GM12878 (cell line): Measurements from ENCODE around the gene CTIF. TPM values are rescaled to one million over a fixed set of nuclear protein-coding genes. Genes with fewer than 3 reads are reported as not detected.

Experiments used
- ATAC-seq: fragments of 200-7000 bp; cut with Tn5 transposase; 3 replicates; pipeline ENCODE4 v1.9.1; 2020; ENCODE audit warnings: mild to moderate bottlenecking, moderate library complexity
- BruUV-seq: library from RNA; stranded (reverse); fragments of 400-500 nt; replicated peaks from 2 replicates; lab custom pipeline; 2021; lab: Mats Ljungman, UMichigan
- CTCF ChIA-PET: fragments of 300-600 bp; sonication (Branson Sonifier 250); formaldehyde crosslinking; extraction: SDS; loops from one replicate; lab custom pipeline; 2021; ENCODE audit warnings: inconsistent platforms; lab: Yijun Ruan, JAX
- POLR2A ChIA-PET: fragments of 350-600 bp; formaldehyde crosslinking; extraction: SDS; loops from one replicate; lab custom pipeline; 2021; ENCODE audit warnings: inconsistent platforms; lab: Charles Lee
- RAD21 ChIA-PET: fragments of 300-600 bp; sonication (Branson Sonifier 250); formaldehyde crosslinking; loops from one replicate; lab custom pipeline; 2023; ENCODE audit warnings: antibody characterized with exemption; ENCODE audit not compliant: unreplicated experiment; lab: Charles Lee
- SMC1A ChIA-PET: fragments of 300-600 bp; sonication (Branson Sonifier 250); formaldehyde crosslinking; loops from one replicate; lab custom pipeline; 2023; ENCODE audit not compliant: unreplicated experiment, uncharacterized antibody; lab: Charles Lee
- DNase-seq: peaks from one replicate; pipeline ENCODE4 v3.0.0-alpha.2; 2011; ENCODE audit warnings: low read depth, low spot score
- FAIRE-seq: peaks from 3 replicates; lab custom pipeline; 2011; peaks lifted over from hg19 to GRCh38; lab: Jason Lieb, UNC
- H2AFZ ChIP-seq: 2 replicates; pipeline ENCODE4 v1.6.0; 2011; ENCODE audit warnings: low read depth, low read length, control low read depth; ENCODE audit not compliant: control insufficient read depth
- H3K27ac ChIP-seq: 2 replicates; pipeline ENCODE4 v1.5.1; 2011; ENCODE audit warnings: control low read depth; ENCODE audit not compliant: control insufficient read depth, insufficient read depth
- H3K27me3 ChIP-seq, 2 experiments: replicated peaks in 1 of 2; 2 replicates each; pipeline versions ENCODE4 v1.6.0 to v1.6.1; 2011; ENCODE audit warnings: low read length in 1 of 2; ENCODE audit not compliant: control insufficient read depth in 2 of 2, insufficient read depth in 2 of 2
- H3K36me3 ChIP-seq, 2 experiments: 2 replicates each; pipeline ENCODE4 v1.5.1; 2011; ENCODE audit warnings: low read length in 1 of 2; ENCODE audit not compliant: control insufficient read depth in 2 of 2, insufficient read depth in 2 of 2
- H3K4me1 ChIP-seq: 2 replicates; pipeline ENCODE4 v1.6.1; 2011; ENCODE audit warnings: mild to moderate bottlenecking, low read length, moderate library complexity, mixed read lengths; ENCODE audit not compliant: control insufficient read depth, insufficient read depth
- H3K4me2 ChIP-seq: 2 replicates; pipeline ENCODE4 v1.6.0; 2011; ENCODE audit warnings: control low read depth; ENCODE audit not compliant: control insufficient read depth, insufficient read depth
- H3K4me3 ChIP-seq: fragments of 200-600 bp; sonication (generic); 2 replicates; pipeline ENCODE4 v1.5.1; 2016
- H3K79me2 ChIP-seq: 2 replicates; pipeline ENCODE4 v1.6.0; 2011; ENCODE audit warnings: low read length; ENCODE audit not compliant: control insufficient read depth, insufficient read depth
- H3K9ac ChIP-seq: 2 replicates; pipeline ENCODE4 v1.8.0; 2011; ENCODE audit warnings: low read length, control low read depth, mixed read lengths; ENCODE audit not compliant: control insufficient read depth, insufficient read depth
- H3K9me3 ChIP-seq: replicated peaks from 3 replicates; pipeline ENCODE4 v1.5.1; 2011; ENCODE audit warnings: mild to moderate bottlenecking, low read length; ENCODE audit not compliant: control insufficient read depth, insufficient read depth
- H4K20me1 ChIP-seq: 2 replicates; pipeline ENCODE4 v1.6.0; 2011; ENCODE audit not compliant: control insufficient read depth, insufficient read depth
- BCL11A ChIP-seq: IDR thresholded peaks from 2 replicates; pipeline ENCODE4 v1.6.1; 2011; ENCODE audit warnings: low read depth, low read length
- CREB1 ChIP-seq: IDR thresholded peaks from 2 replicates; pipeline ENCODE4 v1.6.1; 2012; ENCODE audit warnings: low read depth, mild to moderate bottlenecking, inconsistent platforms
- EZH2 ChIP-seq: IDR thresholded peaks from 2 replicates; pipeline ENCODE4 v1.6.1; 2012; ENCODE audit warnings: low read depth, mild to moderate bottlenecking, control low read depth, inconsistent platforms, low read length, borderline replicate concordance; ENCODE audit not compliant: control insufficient read depth
- FOXK2 ChIP-seq: fragments of 450-650 bp; IDR thresholded peaks from 2 replicates; pipeline ENCODE4 v1.6.1; 2017; ENCODE audit warnings: mild to moderate bottlenecking, moderate library complexity
- IKZF2 ChIP-seq, 2 experiments: fragments of 450-650 bp; IDR thresholded peaks; 2 replicates each; pipeline ENCODE4 v1.6.1; 2017; ENCODE audit warnings: mild to moderate bottlenecking in 2 of 2, moderate library complexity in 2 of 2
- NFXL1 ChIP-seq: fragments of 450-650 bp; IDR thresholded peaks from 2 replicates; pipeline ENCODE4 v1.6.1; 2017; ENCODE audit warnings: antibody characterized with exemption, mild to moderate bottlenecking, borderline replicate concordance
- SMAD5 ChIP-seq: IDR thresholded peaks from 2 replicates; pipeline ENCODE4 v1.6.1; 2016; ENCODE audit warnings: antibody characterized with exemption, low read depth
- ZNF207 ChIP-seq: fragments of 450-650 bp; IDR thresholded peaks from 2 replicates; pipeline ENCODE4 v1.6.1; 2014; ENCODE audit warnings: antibody characterized with exemption, mild to moderate bottlenecking, borderline replicate concordance
- WGBS: methylation state at CpG from one replicate; pipeline ENCODE4 v1.1.6; 2016; ENCODE audit warnings: low lambda C conversion rate; ENCODE audit not compliant: insufficient replicate concordance, insufficient coverage; ENCODE audit errors: missing lambda C conversion rate; 5-methylcytosine and 5-hydroxymethylcytosine counted together
- in situ Hi-C: fragments of 300-500 bp; cut with MboI; formaldehyde crosslinking; loops from 9 replicates; pipeline ENCODE4 v1.14.3; 2018; ENCODE audit warnings: mixed read lengths
- intact Hi-C: fragments of 100-400 bp; cut with micrococcal nuclease; formaldehyde crosslinking; loops from one replicate; pipeline ENCODE4 v1.14.2; 2022; ENCODE audit not compliant: unreplicated experiment
- polyA plus RNA-seq, 11 experiments: library from polyadenylated mRNA; depleted of rRNA in 4 of 11; unstranded in 6 of 11; stranded (reverse) in 5 of 11; fragments of >200 nt; fragmentation: Nextera tagmentation in 4 of 11; fragmentation: Illumina TruSeq in 1 of 11; extraction: Ambion mirVana in 4 of 11; extraction: Trizol in 1 of 11; gene quantifications; 1 replicate in 1 of 11; 2 replicates in 10 of 11; pipeline versions ENCODE4 v1.2.1 to v1.2.3, GENCODE V29; 2011 to 2016; ENCODE audit warnings: inconsistent platforms in 2 of 11, missing spikeins in 2 of 11, low read depth in 1 of 11
- total RNA-seq, 4 experiments: library from RNA; depleted of rRNA in 3 of 4; stranded (reverse); fragments of >200 nt in 3 of 4; fragmentation: Illumina TruSeq in 1 of 4; extraction: Trizol in 1 of 4; gene quantifications; 2 replicates each; pipeline versions ENCODE4 v1.2.1 to v1.2.3, GENCODE V29; 2013 to 2021
- TF ChIP-seq, protein P1 (sequence below): IDR thresholded peaks from 2 replicates; pipeline ENCODE4 v1.6.1; 2011; ENCODE audit warnings: borderline replicate concordance, low read depth, mild to moderate bottlenecking, moderate library complexity, low read length; ENCODE audit not compliant: insufficient read depth, poor library complexity, severe bottlenecking
- TF ChIP-seq, protein P2 (sequence below): fragments of 450-650 bp; IDR thresholded peaks from 2 replicates; pipeline ENCODE4 v1.6.1; 2018; ENCODE audit warnings: borderline replicate concordance, mild to moderate bottlenecking; ENCODE audit not compliant: partially characterized antibody
- TF ChIP-seq, protein P3 (sequence below): IDR thresholded peaks from 2 replicates; pipeline ENCODE4 v1.6.1; 2011; ENCODE audit warnings: low read depth, low read length, improper control_type of control experiment, borderline replicate concordance
- TF ChIP-seq, protein P4 (sequence below): fragments of 450-650 bp; IDR thresholded peaks from 2 replicates; pipeline ENCODE4 v1.6.1; 2017; ENCODE audit warnings: borderline replicate concordance
- TF ChIP-seq, protein P5 (sequence below): fragments of 450-650 bp; IDR thresholded peaks from 2 replicates; pipeline ENCODE4 v1.6.1; 2017; ENCODE audit warnings: mild to moderate bottlenecking

The CTIF gene
- total and polyA plus RNA-seq, 10 of the 15 experiments (the other 5 are each of a cell fraction or from before 2014, with no cell fraction given): 0.06 to 11.6 (median 2.5) TPM

DNA sequence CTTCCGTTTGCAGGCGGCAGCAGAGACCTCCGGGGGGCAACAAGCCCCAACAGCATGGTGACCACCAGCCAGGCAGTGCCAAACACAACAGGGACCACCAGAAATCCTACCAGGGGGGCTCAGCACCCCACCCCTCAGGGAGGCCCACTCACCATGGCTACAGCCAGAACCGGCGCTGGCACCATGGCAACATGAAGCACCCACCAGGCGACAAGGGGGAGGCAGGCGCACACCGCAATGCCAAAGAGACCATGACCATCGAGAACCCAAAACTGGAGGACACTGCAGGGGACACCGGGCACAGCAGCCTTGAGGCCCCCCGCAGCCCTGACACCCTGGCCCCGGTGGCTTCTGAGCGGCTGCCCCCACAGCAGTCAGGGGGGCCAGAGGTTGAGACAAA lies 219.1 kb downstream of the CTIF start (continued):
- TF ChIP-seq, protein P1, sequence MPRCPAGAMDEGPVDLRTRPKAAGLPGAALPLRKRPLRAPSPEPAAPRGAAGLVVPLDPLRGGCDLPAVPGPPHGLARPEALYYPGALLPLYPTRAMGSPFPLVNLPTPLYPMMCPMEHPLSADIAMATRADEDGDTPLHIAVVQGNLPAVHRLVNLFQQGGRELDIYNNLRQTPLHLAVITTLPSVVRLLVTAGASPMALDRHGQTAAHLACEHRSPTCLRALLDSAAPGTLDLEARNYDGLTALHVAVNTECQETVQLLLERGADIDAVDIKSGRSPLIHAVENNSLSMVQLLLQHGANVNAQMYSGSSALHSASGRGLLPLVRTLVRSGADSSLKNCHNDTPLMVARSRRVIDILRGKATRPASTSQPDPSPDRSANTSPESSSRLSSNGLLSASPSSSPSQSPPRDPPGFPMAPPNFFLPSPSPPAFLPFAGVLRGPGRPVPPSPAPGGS: no peak
- TF ChIP-seq, protein P2, sequence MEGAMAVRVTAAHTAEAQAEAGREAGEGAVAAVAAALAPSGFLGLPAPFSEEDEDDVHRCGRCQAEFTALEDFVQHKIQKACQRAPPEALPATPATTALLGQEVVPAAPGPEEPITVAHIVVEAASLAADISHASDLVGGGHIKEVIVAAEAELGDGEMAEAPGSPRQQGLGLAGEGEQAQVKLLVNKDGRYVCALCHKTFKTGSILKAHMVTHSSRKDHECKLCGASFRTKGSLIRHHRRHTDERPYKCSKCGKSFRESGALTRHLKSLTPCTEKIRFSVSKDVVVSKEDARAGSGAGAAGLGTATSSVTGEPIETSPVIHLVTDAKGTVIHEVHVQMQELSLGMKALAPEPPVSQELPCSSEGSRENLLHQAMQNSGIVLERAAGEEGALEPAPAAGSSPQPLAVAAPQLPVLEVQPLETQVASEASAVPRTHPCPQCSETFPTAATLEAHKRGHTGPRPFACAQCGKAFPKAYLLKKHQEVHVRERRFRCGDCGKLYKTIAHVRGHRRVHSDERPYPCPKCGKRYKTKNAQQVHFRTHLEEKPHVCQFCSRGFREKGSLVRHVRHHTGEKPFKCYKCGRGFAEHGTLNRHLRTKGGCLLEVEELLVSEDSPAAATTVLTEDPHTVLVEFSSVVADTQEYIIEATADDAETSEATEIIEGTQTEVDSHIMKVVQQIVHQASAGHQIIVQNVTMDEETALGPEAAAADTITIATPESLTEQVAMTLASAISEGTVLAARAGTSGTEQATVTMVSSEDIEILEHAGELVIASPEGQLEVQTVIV: no peak
- TF ChIP-seq CREB1 (no peak), EZH2 (no peak)

DNA sequence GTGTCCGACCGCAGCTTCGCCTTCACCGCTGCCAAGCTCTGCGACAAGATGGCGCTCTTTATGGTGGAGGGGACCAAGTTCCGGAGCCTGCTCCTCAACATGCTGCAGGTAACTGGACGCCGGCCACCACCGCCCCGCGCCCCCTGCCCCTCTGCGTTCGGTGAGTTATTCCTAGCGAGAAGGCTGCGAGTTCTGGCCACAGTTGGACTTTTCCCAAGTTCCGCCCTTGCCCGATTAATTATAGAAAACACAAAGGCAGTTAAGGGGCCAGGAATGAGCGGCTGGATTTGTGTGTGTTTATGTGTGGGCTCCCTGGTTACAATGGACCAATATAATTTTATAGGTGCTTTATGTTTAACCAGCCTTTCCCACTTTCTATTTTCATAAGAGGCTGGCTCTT lies 222.8 kb downstream of the CTIF start:
- Histone ChIP-seq H3K9me3 (no peaks in the 10 kb centered on the region; the same call in 2 of the 3 replicates), H3K9ac (no peak overlapping the region), H3K79me2 (no peaks in the 10 kb centered on the region), H3K36me3 (no peaks in the 10 kb centered on the region; a peak in 1 of 4 replicates), H3K4me2 (no peak overlapping the region), H3K27me3 (no peaks in the 10 kb centered on the region), H3K4me1 (peaks cover 11% of the 10 kb centered on the region), H4K20me1 (no peaks in the 10 kb centered on the region), H3K27ac (no peak overlapping the region), H2AFZ (no peak overlapping the region), H3K4me3 (no peak overlapping the region)
- in situ Hi-C loops (no loop called here), intact Hi-C loops (no loop called here)
- TF ChIP-seq IKZF2 (IDR thresholded peaks at IDR 0.05) (no peak), SMAD5 (no peak), NFXL1 (no peak), ZNF207 (no peak), FOXK2 (no peak), BCL11A (no peak)
- TF ChIP-seq, protein P3, sequence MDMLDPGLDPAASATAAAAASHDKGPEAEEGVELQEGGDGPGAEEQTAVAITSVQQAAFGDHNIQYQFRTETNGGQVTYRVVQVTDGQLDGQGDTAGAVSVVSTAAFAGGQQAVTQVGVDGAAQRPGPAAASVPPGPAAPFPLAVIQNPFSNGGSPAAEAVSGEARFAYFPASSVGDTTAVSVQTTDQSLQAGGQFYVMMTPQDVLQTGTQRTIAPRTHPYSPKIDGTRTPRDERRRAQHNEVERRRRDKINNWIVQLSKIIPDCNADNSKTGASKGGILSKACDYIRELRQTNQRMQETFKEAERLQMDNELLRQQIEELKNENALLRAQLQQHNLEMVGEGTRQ: no peak
- TF ChIP-seq, protein P4, sequence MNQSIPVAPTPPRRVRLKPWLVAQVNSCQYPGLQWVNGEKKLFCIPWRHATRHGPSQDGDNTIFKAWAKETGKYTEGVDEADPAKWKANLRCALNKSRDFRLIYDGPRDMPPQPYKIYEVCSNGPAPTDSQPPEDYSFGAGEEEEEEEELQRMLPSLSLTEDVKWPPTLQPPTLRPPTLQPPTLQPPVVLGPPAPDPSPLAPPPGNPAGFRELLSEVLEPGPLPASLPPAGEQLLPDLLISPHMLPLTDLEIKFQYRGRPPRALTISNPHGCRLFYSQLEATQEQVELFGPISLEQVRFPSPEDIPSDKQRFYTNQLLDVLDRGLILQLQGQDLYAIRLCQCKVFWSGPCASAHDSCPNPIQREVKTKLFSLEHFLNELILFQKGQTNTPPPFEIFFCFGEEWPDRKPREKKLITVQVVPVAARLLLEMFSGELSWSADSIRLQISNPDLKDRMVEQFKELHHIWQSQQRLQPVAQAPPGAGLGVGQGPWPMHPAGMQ: no peak
- TF ChIP-seq, protein P5, sequence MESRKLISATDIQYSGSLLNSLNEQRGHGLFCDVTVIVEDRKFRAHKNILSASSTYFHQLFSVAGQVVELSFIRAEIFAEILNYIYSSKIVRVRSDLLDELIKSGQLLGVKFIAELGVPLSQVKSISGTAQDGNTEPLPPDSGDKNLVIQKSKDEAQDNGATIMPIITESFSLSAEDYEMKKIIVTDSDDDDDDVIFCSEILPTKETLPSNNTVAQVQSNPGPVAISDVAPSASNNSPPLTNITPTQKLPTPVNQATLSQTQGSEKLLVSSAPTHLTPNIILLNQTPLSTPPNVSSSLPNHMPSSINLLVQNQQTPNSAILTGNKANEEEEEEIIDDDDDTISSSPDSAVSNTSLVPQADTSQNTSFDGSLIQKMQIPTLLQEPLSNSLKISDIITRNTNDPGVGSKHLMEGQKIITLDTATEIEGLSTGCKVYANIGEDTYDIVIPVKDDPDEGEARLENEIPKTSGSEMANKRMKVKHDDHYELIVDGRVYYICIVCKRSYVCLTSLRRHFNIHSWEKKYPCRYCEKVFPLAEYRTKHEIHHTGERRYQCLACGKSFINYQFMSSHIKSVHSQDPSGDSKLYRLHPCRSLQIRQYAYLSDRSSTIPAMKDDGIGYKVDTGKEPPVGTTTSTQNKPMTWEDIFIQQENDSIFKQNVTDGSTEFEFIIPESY: no peak
- CTCF ChIA-PET: interaction anchor here (1.1 to 1.3 kb wide), 2 partner anchors 8 to 15 kb away, joined by 3 to 4 read pairs; no protein-coding TSS in a partner anchor
- RAD21 ChIA-PET: no interaction called here
- no peak for ATAC-seq
- POLR2A ChIA-PET: no interaction called here
- SMC1A ChIA-PET: no interaction called here
- no peak for FAIRE-seq
- BruUV-seq: no TSS peak
- DNase-seq: no peak
- 90% methylated on average over 19 of the region's 19 CpGs for WGBS
